Measurements from ENCODE around the gene OPCML.

The OPCML gene

DNA sequence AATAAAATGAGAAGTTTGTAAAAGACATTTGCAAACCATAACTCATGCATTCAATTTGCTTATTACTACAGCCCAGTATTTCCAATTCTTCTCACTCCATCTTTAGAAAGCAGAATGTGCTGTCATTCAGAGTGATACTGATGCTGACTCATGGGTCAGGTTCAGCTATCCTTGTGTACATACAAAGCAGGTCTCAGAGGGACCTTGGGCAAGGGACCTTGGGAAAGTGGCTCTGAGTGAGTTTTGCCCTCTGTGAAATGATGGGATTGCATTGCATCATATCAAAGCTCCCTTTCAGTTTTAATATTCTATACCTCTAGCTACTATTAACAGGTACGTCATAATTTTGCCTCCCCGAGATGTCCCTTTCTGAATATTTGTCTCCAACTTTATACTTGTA is 848.7 kb downstream of the OPCML start:
- no peaks in the 10 kb centered on the region for H3K9me3 Mint-ChIP-seq
- no peaks in the 10 kb centered on the region for H3K27me3 Mint-ChIP-seq (ENCODE audit: low read depth)
- peaks cover 4% of the 10 kb centered on the region for H3K4me1 Mint-ChIP-seq (ENCODE audit: low read depth)
- no peaks in the 10 kb centered on the region for H3K36me3 Mint-ChIP-seq (ENCODE audit: low read depth)
- no peak overlapping the region for H3K27ac Mint-ChIP-seq
- H3K4me3 Mint-ChIP-seq = no peak overlapping the region
- no peak for DNase-seq (ENCODE audit: low spot score)

- H3K4me1 Mint-ChIP-seq (ENCODE audit: low read depth) = peaks cover 4% of the 10 kb centered on the region
- no peaks in the 10 kb centered on the region for H3K36me3 Mint-ChIP-seq (ENCODE audit: low read depth)
- no peak overlapping the region for H3K4me3 Mint-ChIP-seq
- no peak for DNase-seq (ENCODE audit: low spot score)
- no peaks in the 10 kb centered on the region for H3K9me3 Mint-ChIP-seq
- no peak overlapping the region for H3K27ac Mint-ChIP-seq
- H3K27me3 Mint-ChIP-seq (ENCODE audit: low read depth) = no peaks in the 10 kb centered on the region
These were observed 850.3 kb downstream of the OPCML start for GRCh38 chr11:132681971-132682370.

- Mint-ChIP-seq H3K27ac (no peak overlapping the region), H3K36me3 (ENCODE audit: low read depth) (no peaks in the 10 kb centered on the region), H3K4me1 (ENCODE audit: low read depth) (peaks cover 4% of the 10 kb centered on the region), H3K27me3 (ENCODE audit: low read depth) (no peaks in the 10 kb centered on the region), H3K4me3 (no peak overlapping the region), H3K9me3 (no peaks in the 10 kb centered on the region)
- DNase-seq (ENCODE audit: low spot score) = no peak
These were observed 851.7 kb downstream of the OPCML start for GRCh38 chr11:132680584-132680983.

DNA sequence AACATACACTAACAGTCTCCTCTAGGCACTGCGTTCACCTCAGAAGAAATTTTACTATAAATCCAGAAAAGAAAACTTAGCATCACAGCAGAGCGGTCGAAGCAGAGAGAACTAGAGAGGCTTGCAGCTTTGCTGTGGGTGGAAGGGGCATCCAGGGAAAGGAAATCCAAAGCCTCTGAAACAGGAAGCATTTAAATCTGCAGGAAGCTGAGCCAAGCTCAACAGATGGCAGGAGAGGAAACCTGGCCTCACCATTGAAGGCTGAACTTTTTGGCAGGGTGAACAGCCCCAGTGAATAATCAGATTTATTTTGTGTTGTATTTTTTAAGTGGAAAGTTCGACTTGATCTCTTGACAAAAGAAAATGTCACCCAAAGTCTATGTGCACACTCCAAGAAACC is 858.1 kb downstream of the OPCML start:
- Mint-ChIP-seq H3K4me3 (no peak overlapping the region), H3K36me3 (ENCODE audit: low read depth) (no peaks in the 10 kb centered on the region), H3K9me3 (peaks cover 7% of the 10 kb centered on the region), H3K27ac (no peak overlapping the region), H3K27me3 (ENCODE audit: low read depth) (no peaks in the 10 kb centered on the region), H3K4me1 (ENCODE audit: low read depth) (no peaks in the 10 kb centered on the region)
- no peak for DNase-seq (ENCODE audit: low spot score)

- Mint-ChIP-seq H3K4me3 (no peak overlapping the region), H3K36me3 (ENCODE audit: low read depth) (no peaks in the 10 kb centered on the region), H3K4me1 (ENCODE audit: low read depth) (no peaks in the 10 kb centered on the region), H3K27me3 (ENCODE audit: low read depth) (no peaks in the 10 kb centered on the region), H3K9me3 (peaks cover 7% of the 10 kb centered on the region), H3K27ac (no peak overlapping the region)
- no peak for DNase-seq (ENCODE audit: low spot score)
These were observed 860.4 kb downstream of the OPCML start for GRCh38 chr11:132671851-132672370.

DNA sequence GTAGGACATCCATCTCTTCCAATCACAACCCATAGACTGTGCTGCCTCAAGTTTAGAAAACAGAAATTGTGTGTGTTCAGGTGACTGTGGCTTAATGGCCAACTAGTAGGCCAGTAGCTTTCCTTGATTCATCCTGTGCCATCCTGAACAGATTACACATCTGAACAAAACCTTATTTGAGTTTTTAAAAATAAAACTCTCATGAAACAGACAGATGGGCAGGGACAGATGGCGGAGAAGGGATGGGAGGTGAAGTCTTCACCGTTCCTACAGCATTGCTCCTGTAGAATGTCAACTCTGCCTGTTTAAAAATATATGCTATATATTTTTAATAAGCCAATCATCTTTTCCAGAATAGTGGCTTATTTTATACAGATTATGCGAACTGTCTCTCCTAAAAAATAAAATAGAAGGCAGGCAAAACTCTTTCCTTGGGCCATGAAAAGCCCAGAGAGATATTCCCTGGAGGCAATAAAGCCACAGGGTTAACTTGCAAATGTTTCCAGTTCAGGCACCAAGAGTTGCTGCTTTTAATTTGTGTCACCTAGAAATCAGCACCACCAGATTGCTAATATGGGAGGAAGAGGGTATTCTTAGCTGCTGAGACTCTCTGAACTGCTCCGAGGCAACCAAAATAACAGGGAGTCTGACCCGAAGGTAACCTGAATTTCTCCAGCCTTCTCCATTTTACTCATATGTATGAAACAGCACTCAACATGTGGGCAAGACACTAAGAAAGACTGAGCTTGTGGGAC is 861.2 kb downstream of the OPCML start:
- Mint-ChIP-seq H3K36me3 (ENCODE audit: low read depth) (no peaks in the 10 kb centered on the region), H3K27me3 (ENCODE audit: low read depth) (no peaks in the 10 kb centered on the region), H3K4me1 (ENCODE audit: low read depth) (no peaks in the 10 kb centered on the region), H3K4me3 (no peak overlapping the region), H3K9me3 (peaks cover 7% of the 10 kb centered on the region), H3K27ac (no peak overlapping the region)
- no peak for DNase-seq (ENCODE audit: low spot score)

- H3K4me1 Mint-ChIP-seq (ENCODE audit: low read depth) = no peaks in the 10 kb centered on the region
- H3K36me3 Mint-ChIP-seq (ENCODE audit: low read depth) = no peaks in the 10 kb centered on the region
- H3K9me3 Mint-ChIP-seq = peaks cover 11% of the 10 kb centered on the region
- no peak overlapping the region for H3K4me3 Mint-ChIP-seq
- no peak overlapping the region for H3K27ac Mint-ChIP-seq
- no peak for DNase-seq (ENCODE audit: low spot score)
- H3K27me3 Mint-ChIP-seq (ENCODE audit: low read depth) = no peaks in the 10 kb centered on the region
These were observed 862.4 kb downstream of the OPCML start for GRCh38 chr11:132669949-132670348.

GRCh38 chr11:132665205-132665604 is 867.1 kb downstream of the OPCML start:
- H3K36me3 Mint-ChIP-seq (ENCODE audit: low read depth) = no peaks in the 10 kb centered on the region
- no peaks in the 10 kb centered on the region for H3K4me1 Mint-ChIP-seq (ENCODE audit: low read depth)
- no peak overlapping the region for H3K4me3 Mint-ChIP-seq
- no peaks in the 10 kb centered on the region for H3K27me3 Mint-ChIP-seq (ENCODE audit: low read depth)
- no peak overlapping the region for H3K27ac Mint-ChIP-seq
- H3K9me3 Mint-ChIP-seq = peaks cover 14% of the 10 kb centered on the region
- DNase-seq (ENCODE audit: low spot score) = no peak

DNA sequence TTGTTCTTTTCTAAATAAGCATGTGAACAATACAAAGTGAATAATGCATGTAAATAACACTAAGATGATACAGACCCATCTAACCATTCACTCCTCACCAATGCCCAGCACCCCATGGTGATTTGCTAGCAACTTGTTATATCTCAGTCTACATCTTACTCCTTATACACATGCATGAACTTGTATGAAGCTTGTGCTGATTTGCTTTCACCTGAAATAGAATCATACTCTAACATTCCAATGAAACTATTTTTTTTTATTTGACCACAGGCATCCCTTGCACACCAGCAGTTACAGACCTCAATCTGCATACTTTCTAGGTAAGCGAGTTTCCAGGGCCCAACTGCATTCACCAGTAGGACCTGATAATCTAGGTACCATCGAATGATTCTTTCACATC is 873.6 kb downstream of the OPCML start:
- Mint-ChIP-seq H3K36me3 (ENCODE audit: low read depth) (no peaks in the 10 kb centered on the region), H3K4me1 (ENCODE audit: low read depth) (no peaks in the 10 kb centered on the region), H3K27ac (no peak overlapping the region), H3K9me3 (peaks cover 8% of the 10 kb centered on the region), H3K27me3 (ENCODE audit: low read depth) (no peaks in the 10 kb centered on the region), H3K4me3 (no peak overlapping the region)
- DNase-seq (ENCODE audit: low spot score) = no peak

- Mint-ChIP-seq H3K4me1 (ENCODE audit: low read depth) (no peaks in the 10 kb centered on the region), H3K27ac (no peak overlapping the region), H3K27me3 (ENCODE audit: low read depth) (no peaks in the 10 kb centered on the region), H3K36me3 (ENCODE audit: low read depth) (no peaks in the 10 kb centered on the region), H3K9me3 (peaks cover 8% of the 10 kb centered on the region), H3K4me3 (no peak overlapping the region)
- DNase-seq (ENCODE audit: low spot score) = no peak
These were observed 874.3 kb downstream of the OPCML start for GRCh38 chr11:132658004-132658403.

DNA sequence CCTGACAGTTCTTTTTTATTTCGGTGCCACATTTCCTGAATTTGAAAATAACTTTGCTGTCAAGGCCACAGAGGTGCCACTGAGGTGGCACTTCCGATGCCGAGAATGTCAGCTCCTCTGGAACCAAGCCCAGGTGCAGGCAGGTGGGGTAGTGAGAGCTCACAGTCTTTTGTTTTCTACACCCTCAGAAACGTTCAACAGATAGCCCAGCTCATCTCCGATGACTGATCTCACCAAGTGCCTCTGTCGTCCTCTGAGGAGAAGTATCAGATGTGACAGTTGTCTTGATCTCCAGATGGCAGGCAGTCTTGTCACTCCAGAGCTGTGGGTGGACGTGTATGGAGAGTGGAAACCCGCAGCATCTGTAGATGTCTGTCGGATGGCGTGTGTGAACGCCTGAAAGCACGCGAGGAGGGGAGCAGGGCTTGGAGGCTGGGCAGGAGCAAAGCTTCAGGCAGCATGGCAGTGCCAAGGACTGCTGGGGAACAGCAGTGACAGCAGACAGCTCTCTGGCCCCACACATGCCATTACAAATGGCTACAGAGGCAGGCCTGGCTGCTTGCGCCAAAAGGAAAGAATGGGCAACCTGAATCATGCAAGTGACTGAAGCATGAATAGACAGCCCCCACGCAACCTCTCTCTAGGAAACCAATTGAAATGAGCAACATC is 877.0 kb downstream of the OPCML start:
- H3K4me1 Mint-ChIP-seq (ENCODE audit: low read depth) = no peaks in the 10 kb centered on the region
- DNase-seq (ENCODE audit: low spot score) = no peak
- no peaks in the 10 kb centered on the region for H3K27me3 Mint-ChIP-seq (ENCODE audit: low read depth)
- H3K4me3 Mint-ChIP-seq = no peak overlapping the region
- no peaks in the 10 kb centered on the region for H3K36me3 Mint-ChIP-seq (ENCODE audit: low read depth)
- H3K27ac Mint-ChIP-seq = no peak overlapping the region
- H3K9me3 Mint-ChIP-seq = peaks cover 4% of the 10 kb centered on the region

DNA sequence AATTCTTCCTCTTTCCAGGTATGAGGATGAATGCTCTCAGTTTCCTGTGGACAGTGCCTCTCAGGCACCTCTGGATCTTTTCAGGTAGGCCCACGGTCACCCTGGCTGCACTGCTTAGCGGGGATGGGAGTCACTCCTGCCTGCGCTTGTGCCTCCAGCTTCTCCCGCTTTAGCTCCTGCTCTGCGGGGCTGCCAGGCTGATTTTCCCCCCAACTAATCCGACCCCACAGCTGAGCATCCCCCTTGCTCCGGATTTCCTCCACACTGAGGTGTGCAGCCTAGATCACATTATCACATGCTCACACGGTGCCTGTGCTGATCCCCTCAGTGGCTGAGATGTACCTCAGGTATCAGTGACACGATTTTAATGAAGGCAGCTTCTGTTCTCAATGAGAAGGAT is 879.1 kb downstream of the OPCML start:
- H3K9me3 Mint-ChIP-seq = peaks cover 4% of the 10 kb centered on the region
- DNase-seq (ENCODE audit: low spot score) = no peak
- no peaks in the 10 kb centered on the region for H3K27me3 Mint-ChIP-seq (ENCODE audit: low read depth)
- H3K27ac Mint-ChIP-seq = no peak overlapping the region
- no peaks in the 10 kb centered on the region for H3K36me3 Mint-ChIP-seq (ENCODE audit: low read depth)
- H3K4me1 Mint-ChIP-seq (ENCODE audit: low read depth) = no peaks in the 10 kb centered on the region
- no peak overlapping the region for H3K4me3 Mint-ChIP-seq

DNA sequence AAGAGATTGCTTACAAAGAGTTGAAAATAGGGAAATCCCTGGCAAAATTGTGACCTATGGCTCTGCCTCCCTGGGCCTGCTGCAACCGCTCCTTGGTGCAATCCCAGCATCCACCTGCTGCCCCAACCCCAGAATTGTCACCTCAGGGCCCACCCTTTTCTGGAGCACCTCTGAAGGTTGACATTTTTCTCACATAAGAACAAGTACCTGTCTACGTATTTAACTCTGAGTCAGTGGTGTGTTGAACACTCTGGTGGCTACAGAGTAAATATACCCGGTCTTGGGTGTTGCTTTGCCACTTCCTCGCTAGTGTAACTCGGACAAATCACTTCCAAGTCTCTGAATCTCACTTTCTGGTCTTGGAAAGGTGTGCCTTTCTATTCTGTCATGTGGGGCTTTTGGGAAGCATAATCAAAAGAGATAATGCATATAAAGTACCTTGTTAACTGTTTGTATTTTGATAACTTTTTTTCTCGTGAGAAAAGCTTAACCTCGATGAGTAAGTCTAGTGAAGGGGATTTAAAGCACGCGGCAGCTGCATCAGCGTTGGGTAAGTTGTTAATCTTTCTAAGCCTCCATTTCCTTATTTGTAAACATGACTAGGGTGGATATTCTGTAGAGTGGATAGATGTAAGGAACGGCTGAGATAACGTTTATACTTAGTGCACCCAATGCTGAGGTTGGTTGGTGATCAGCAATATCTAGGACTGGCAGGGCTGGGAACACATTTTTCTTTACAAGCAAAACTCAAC is 881.2 kb downstream of the OPCML start:
- DNase-seq (ENCODE audit: low spot score) = no peak
- Mint-ChIP-seq H3K27ac (no peak overlapping the region), H3K4me1 (ENCODE audit: low read depth) (no peaks in the 10 kb centered on the region), H3K36me3 (ENCODE audit: low read depth) (no peaks in the 10 kb centered on the region), H3K9me3 (peaks cover 4% of the 10 kb centered on the region), H3K27me3 (ENCODE audit: low read depth) (no peaks in the 10 kb centered on the region), H3K4me3 (no peak overlapping the region)

DNA sequence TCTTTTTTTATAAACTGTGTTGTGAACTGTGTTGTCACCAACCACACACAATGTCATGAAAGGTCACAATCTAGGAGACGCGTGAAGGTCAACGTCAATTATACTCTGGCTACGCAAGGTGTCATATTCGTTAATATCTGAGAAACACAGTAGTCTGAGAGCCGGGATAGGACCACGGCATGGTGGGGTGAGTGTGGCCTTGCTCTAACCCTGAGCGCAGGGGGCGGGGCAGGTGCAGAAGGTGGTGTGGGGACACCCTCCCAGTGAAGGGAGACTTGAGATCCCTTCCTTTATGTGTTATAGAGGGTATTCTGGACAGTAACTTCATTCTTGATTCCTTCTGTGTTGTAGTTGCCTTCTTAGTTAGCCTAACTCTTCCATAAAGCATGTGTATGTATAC is 883.0 kb downstream of the OPCML start:
- no peak for DNase-seq (ENCODE audit: low spot score)
- H3K9me3 Mint-ChIP-seq = no peaks in the 10 kb centered on the region
- no peaks in the 10 kb centered on the region for H3K36me3 Mint-ChIP-seq (ENCODE audit: low read depth)
- no peak overlapping the region for H3K27ac Mint-ChIP-seq
- no peaks in the 10 kb centered on the region for H3K4me1 Mint-ChIP-seq (ENCODE audit: low read depth)
- no peak overlapping the region for H3K4me3 Mint-ChIP-seq
- no peaks in the 10 kb centered on the region for H3K27me3 Mint-ChIP-seq (ENCODE audit: low read depth)
